ENCODE results near the gene BEAN1. TPM values are rescaled to one million over a fixed set of nuclear protein-coding genes. Genes with fewer than 3 reads are reported as not detected.

The BEAN1 gene
- polyA plus RNA-seq, 1 of the 3 experiments (the other 2 are of a cell fraction), result 0.07 TPM

DNA sequence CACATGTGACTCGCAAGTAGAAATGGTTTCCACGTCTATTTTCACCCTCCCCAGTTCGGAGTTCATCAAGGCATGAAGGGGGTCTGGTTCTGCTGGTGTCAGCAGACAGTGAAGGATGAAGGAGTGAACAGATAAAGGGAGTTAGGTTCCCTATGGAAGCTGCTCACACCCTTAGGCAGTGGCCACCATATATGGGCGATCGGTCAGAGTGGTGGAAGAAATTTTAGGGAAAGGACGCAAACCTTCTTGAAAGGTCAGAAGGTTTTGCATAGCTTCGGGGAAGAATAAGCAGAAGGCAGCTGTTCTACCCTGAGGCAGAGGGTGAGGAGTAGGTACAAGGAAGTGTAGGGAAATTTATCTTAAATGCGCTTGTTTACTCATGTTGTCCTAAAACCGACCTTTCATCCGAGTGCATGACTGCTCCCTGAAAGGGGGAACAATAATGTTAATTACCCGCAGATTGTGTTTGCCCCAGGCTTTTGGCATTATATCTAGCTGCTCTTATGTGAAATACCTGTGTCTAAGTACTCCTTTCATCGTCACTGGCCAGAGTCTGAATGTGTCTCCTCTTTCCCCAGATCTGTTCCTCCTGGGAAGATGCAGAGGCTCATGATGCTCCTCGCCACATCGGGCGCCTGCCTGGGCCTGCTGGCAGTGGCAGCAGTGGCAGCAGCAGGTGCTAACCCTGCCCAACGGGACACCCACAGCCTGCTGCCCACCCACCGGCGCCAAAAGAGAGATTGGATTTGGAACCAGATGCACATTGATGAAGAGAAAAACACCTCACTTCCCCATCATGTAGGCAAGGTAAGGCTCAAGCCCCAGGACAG, 48.1 kb upstream of the BEAN1 start:
- Histone ChIP-seq H3K36me3 (replicated peaks in 1 of 2; ENCODE audit: control insufficient read depth in 1 of 2, insufficient read depth in 2 of 2, low read length in 1 of 2) (no peaks in the 10 kb centered on the region), H3F3A (replicated peaks; ENCODE audit: insufficient read depth) (no peaks in the 10 kb centered on the region), H3K4me1 (ENCODE audit: control insufficient read depth in 1 of 2, insufficient read depth in 2 of 2, low read depth in 1 of 2, low read length in 1 of 2) (no peaks in the 10 kb centered on the region; a peak in 1 of 4 replicates), H3K9me2 (no peaks in the 10 kb centered on the region), H3K4me2 (no peak overlapping the region), H3K27ac (ENCODE audit: low read depth in 2 of 2, low read length in 1 of 2) (no peak overlapping the region), H3K27me3 (ENCODE audit: insufficient read depth) (no peaks in the 10 kb centered on the region), H3K9ac (no peak overlapping the region), H3K4me3 (ENCODE audit: low read depth in 2 of 2, low read length in 1 of 2) (no peak overlapping the region), H4K20me1 (ENCODE audit: insufficient read depth) (no peaks in the 10 kb centered on the region), H3K79me2 (ENCODE audit: insufficient read depth) (no peaks in the 10 kb centered on the region), H2AFZ (ENCODE audit: low read depth) (no peak overlapping the region), H3K9me3 (no peaks in the 10 kb centered on the region)
- WGBS (ENCODE audit: low lambda C conversion rate), result 77% methylated on average over 18 of the region's 18 CpGs
- ChIA-PET CTCF (interaction anchor here (1.1 kb wide), 1 partner anchor 25 kb away, joined by 3 read pairs; no protein-coding TSS in a partner anchor), POLR2A (no interaction called here)
- no peak for DNase-seq
- TF ChIP-seq, protein P1, sequence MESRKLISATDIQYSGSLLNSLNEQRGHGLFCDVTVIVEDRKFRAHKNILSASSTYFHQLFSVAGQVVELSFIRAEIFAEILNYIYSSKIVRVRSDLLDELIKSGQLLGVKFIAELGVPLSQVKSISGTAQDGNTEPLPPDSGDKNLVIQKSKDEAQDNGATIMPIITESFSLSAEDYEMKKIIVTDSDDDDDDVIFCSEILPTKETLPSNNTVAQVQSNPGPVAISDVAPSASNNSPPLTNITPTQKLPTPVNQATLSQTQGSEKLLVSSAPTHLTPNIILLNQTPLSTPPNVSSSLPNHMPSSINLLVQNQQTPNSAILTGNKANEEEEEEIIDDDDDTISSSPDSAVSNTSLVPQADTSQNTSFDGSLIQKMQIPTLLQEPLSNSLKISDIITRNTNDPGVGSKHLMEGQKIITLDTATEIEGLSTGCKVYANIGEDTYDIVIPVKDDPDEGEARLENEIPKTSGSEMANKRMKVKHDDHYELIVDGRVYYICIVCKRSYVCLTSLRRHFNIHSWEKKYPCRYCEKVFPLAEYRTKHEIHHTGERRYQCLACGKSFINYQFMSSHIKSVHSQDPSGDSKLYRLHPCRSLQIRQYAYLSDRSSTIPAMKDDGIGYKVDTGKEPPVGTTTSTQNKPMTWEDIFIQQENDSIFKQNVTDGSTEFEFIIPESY (IDR thresholded peaks at IDR 0.05; ENCODE audit: borderline replicate concordance, low read depth), result no peak
- TF ChIP-seq, protein P2, sequence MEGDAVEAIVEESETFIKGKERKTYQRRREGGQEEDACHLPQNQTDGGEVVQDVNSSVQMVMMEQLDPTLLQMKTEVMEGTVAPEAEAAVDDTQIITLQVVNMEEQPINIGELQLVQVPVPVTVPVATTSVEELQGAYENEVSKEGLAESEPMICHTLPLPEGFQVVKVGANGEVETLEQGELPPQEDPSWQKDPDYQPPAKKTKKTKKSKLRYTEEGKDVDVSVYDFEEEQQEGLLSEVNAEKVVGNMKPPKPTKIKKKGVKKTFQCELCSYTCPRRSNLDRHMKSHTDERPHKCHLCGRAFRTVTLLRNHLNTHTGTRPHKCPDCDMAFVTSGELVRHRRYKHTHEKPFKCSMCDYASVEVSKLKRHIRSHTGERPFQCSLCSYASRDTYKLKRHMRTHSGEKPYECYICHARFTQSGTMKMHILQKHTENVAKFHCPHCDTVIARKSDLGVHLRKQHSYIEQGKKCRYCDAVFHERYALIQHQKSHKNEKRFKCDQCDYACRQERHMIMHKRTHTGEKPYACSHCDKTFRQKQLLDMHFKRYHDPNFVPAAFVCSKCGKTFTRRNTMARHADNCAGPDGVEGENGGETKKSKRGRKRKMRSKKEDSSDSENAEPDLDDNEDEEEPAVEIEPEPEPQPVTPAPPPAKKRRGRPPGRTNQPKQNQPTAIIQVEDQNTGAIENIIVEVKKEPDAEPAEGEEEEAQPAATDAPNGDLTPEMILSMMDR (IDR thresholded peaks at IDR 0.05), result no peak

DNA sequence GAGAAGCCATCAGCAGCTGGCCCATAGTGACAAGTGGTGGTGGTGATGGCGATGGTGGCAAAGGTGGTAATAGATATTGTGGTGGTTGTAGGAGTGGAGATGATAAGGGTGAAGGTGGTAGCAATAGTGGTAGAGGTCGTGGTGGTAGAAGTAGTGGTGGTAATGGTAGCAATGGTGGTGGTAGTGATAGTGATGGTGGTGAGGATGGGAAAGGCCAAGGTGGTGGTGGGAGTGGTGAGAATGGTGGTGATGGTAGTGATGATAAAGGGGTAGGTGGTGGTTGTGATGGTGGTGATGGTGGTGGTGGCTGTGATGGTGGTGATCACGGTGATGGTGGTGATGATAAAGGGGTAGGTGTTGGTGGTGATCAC, 47.5 kb upstream of the BEAN1 start:
- no peaks in the 10 kb centered on the region for H4K20me1 ChIP-seq (ENCODE audit: insufficient read depth)
- H3K27me3 ChIP-seq (ENCODE audit: insufficient read depth), result no peaks in the 10 kb centered on the region
- no peaks in the 10 kb centered on the region for H3F3A ChIP-seq (replicated peaks; ENCODE audit: insufficient read depth)
- POLR2A ChIA-PET, result no interaction called here
- H3K4me2 ChIP-seq, result no peak overlapping the region
- CTCF ChIA-PET, result no interaction called here
- no peak overlapping the region for H3K9ac ChIP-seq
- no peak overlapping the region for H3K27ac ChIP-seq (ENCODE audit: low read depth in 2 of 2, low read length in 1 of 2)
- DNase-seq, result no peak
- H2AFZ ChIP-seq (ENCODE audit: low read depth), result no peak overlapping the region
- H3K79me2 ChIP-seq (ENCODE audit: insufficient read depth), result no peaks in the 10 kb centered on the region
- WGBS (ENCODE audit: low lambda C conversion rate), result 73% methylated on average over 3 of the region's 3 CpGs
- no peak overlapping the region for H3K4me3 ChIP-seq (ENCODE audit: low read depth in 2 of 2, low read length in 1 of 2)
- no peaks in the 10 kb centered on the region for H3K9me3 ChIP-seq
- no peaks in the 10 kb centered on the region for H3K9me2 ChIP-seq
- no peaks in the 10 kb centered on the region for H3K36me3 ChIP-seq (replicated peaks in 1 of 2; ENCODE audit: control insufficient read depth in 1 of 2, insufficient read depth in 2 of 2, low read length in 1 of 2)
- H3K4me1 ChIP-seq (ENCODE audit: control insufficient read depth in 1 of 2, insufficient read depth in 2 of 2, low read depth in 1 of 2, low read length in 1 of 2), result no peaks in the 10 kb centered on the region; a peak in 1 of 4 replicates
- TF ChIP-seq POLR2AphosphoS5 (IDR thresholded peaks at IDR 0.05; ENCODE audit: low read depth, low read length), result no peak

DNA sequence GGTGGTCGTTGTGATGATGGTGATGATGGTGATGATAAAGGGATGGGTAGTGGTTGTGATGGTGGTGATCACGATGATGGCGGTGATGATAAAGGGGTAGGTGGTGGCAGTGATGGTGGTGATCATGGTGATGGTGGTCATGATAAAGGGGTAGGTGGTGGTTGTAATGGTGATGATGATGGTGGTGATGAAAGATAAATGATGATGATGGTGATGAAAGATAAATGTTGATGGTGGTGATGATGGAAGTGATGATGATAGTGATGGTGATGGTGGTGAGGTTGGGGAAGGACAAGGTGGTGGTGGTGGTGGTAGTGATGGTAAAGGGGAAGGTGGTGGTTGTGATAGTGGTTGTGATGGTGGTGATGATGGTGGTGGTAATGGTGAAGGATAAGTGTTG, 46.7 kb upstream of the BEAN1 start:
- CTCF ChIA-PET, result interaction anchor here (2.2 kb wide), 1 partner anchor 26 kb away, joined by 9 read pairs; no protein-coding TSS in a partner anchor
- TF ChIP-seq CHD2 (IDR thresholded peaks at IDR 0.05; ENCODE audit: low read length, partially characterized antibody) (no peak), POLR2AphosphoS5 (IDR thresholded peaks at IDR 0.05; ENCODE audit: low read depth, low read length) (no peak), TEAD4 (IDR thresholded peaks at IDR 0.05; ENCODE audit: borderline replicate concordance, insufficient read depth) (no peak), TAF1 (IDR thresholded peaks at IDR 0.05; ENCODE audit: borderline replicate concordance, low read depth, low read length) (no peak), USF1 (IDR thresholded peaks at IDR 0.05; ENCODE audit: borderline replicate concordance, low read depth) (no peak), SIN3A (IDR thresholded peaks at IDR 0.05; ENCODE audit: borderline replicate concordance, low read depth, low read length) (no peak), RAD21 (IDR thresholded peaks at IDR 0.05; ENCODE audit: low read length) (no peak)
- TF ChIP-seq, protein P2 (IDR thresholded peaks at IDR 0.05), result no peak
- TF ChIP-seq, protein P1 (IDR thresholded peaks at IDR 0.05; ENCODE audit: borderline replicate concordance, low read depth), result no peak

More for the DNA sequence above, 46.7 kb upstream of the BEAN1 start:
- WGBS (ENCODE audit: low lambda C conversion rate), result 45% methylated on average over 3 of the region's 3 CpGs
- H3K4me1 ChIP-seq (ENCODE audit: control insufficient read depth in 1 of 2, insufficient read depth in 2 of 2, low read depth in 1 of 2, low read length in 1 of 2), result no peaks in the 10 kb centered on the region; a peak in 1 of 4 replicates
- no peak overlapping the region for H3K27ac ChIP-seq (ENCODE audit: low read depth in 2 of 2, low read length in 1 of 2)
- DNase-seq, result no peak
- H3K79me2 ChIP-seq (ENCODE audit: insufficient read depth), result no peaks in the 10 kb centered on the region
- no peaks in the 10 kb centered on the region for H3K9me3 ChIP-seq
- H3K27me3 ChIP-seq (ENCODE audit: insufficient read depth), result no peaks in the 10 kb centered on the region
- H4K20me1 ChIP-seq (ENCODE audit: insufficient read depth), result no peaks in the 10 kb centered on the region
- no peaks in the 10 kb centered on the region for H3K9me2 ChIP-seq
- no peaks in the 10 kb centered on the region for H3F3A ChIP-seq (replicated peaks; ENCODE audit: insufficient read depth)
- H3K9ac ChIP-seq, result no peak overlapping the region
- H3K4me2 ChIP-seq, result no peak overlapping the region
- H3K36me3 ChIP-seq (replicated peaks in 1 of 2; ENCODE audit: control insufficient read depth in 1 of 2, insufficient read depth in 2 of 2, low read length in 1 of 2), result no peaks in the 10 kb centered on the region
- no peak overlapping the region for H3K4me3 ChIP-seq (ENCODE audit: low read depth in 2 of 2, low read length in 1 of 2)
- POLR2A ChIA-PET, result no interaction called here
- no peak overlapping the region for H2AFZ ChIP-seq (ENCODE audit: low read depth)

Data from SK-N-SH (cell line).